CD4-positive, alpha-beta T cell treated with Interleukin-15 for 1 hour (primary cell): Measurements from ENCODE around the gene TGFBR3.

Source experiments
- DNase-seq: peaks from one replicate; pipeline ENCODE4 v3.0.0-alpha.2; 2020

Gene TGFBR3

DNA sequence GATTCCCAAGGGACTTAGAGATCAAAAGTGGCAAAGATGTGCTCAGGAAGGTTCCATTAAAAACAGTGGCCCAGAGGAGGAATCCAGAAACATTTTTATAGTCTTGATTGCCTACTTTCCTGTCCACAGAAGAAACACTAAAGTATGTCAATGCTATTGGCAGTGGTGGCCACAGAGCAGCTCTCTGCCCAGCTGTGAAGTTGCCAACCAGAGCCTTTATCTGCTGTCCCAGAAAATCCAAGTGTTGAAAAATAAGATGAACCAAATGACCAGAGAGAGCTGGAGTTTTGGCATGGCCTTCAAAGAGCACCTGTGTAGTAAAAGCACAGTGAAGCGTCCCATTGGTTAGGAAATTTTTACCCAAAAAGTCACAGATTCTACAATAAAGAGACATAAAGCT lies 181.2 kb downstream of the TGFBR3 start:
- no peak for DNase-seq

DNA sequence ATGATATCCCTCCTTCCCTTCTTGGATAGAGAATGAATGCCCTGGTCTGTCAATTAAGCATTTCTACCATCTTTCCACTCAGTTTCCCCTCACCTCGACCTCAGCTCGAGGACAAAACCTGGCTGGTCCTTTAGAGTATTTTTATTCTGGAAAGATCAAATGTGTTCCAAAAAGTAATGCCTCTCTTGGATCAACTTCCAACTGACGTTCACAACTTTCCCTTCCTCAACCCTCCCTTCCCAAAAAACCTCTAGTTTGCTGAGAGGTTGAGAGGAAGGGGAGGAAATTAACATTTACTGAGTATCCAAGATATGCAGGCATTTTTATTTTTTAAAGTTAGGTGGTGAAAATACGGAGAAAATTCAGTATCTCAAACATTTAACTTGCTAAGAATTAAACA lies 182.9 kb downstream of the TGFBR3 start:
- no peak for DNase-seq

DNA sequence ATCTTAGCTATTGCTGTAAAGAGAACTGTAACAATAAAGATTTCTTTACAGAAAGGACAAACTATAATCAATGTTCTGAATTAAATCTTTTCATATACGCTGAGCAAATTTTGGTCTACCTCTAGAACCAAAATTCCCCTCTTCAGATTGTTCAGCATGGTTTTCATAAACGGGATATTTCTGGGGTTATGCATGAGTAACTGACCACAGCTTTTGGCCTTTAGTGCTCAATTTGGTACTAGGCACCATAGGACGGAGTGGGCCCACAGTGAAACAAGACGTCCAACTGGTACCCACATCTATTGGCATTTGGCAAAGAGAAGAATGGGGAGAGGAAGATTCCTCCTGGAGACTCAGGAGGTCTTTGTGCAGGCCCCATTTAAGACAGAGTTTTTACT lies 184.5 kb downstream of the TGFBR3 start:
- no peak for DNase-seq

DNA sequence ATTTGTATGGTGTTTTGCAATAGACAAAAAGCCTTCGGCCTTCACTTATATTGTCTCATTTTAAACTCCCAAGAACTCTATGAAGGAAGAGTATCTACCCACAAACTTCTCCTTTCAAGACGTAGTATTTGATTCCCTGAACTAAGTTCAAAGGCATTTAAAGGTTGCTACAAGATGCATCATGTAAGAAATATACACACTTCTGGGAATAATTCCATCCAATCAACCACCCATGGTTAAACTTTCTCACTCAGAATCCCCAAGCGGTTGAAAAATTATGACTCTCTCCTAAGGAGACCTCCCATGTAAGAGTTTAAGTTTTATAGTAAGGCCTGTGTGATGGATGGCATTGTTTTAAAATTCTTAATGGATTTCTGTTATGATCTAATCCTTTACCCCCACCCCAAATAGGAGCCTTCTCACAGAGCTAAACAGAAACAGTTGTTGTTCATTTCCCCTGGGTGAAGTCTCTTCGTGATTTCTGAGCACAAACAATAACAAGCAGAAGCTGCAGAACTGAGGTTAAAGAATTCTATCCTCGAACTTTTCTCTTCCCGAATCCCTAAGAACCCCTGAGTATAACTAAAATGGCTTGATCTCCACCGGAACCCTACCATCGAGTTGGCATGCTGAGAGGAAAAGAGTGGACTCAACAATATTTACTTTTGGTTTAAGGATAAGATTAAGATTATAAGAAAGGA lies 185.0 kb downstream of the TGFBR3 start:
- DNase-seq: no peak

DNA sequence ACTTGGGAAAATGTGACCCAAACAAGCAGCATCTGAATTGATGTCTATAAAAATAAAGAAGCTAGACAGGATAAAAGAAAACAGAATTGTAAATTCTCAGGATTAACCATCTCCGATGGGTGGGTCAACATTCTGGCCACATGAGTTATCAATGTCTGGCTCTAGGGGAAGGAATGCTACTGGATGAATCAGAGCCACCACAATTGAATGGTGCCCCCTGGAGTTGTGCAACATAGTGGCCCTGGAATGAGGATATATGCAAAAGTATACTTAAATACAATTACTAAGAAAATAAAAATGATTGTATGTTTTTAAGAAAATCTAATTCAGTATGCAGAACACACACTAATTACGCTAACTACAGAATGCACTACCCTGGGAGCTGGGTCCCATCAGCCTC lies 185.6 kb downstream of the TGFBR3 start:
- no peak for DNase-seq

DNA sequence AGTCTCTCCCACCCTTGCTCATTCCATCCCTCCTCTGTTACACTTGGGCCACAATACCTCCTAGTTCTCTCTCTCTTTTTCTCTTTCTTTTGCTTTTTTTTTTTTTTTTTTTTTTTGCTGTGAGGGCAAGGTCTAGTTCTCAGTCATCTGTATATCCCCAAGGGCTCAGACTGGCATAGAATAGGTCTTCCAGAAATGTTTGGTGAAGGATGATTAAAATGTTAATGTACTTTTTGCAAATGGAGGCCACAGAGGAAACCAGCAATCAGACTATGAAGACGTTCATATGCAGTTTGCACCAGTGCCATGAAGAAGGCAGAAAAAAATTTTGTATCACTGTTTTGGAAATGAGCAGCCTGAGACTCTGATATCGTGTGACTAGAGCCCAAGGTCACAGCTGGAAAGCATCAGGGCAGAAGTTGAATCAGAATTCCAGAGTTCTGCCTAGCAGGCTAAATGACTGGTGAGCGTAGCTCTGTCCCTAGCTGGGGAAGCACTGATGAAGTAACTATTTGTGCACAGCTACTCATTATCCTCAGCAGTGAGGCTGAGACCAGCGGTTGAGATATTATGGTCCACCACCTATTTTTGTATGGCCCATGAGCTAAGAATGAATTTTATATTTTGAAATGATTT lies 186.5 kb downstream of the TGFBR3 start:
- DNase-seq: no peak

DNA sequence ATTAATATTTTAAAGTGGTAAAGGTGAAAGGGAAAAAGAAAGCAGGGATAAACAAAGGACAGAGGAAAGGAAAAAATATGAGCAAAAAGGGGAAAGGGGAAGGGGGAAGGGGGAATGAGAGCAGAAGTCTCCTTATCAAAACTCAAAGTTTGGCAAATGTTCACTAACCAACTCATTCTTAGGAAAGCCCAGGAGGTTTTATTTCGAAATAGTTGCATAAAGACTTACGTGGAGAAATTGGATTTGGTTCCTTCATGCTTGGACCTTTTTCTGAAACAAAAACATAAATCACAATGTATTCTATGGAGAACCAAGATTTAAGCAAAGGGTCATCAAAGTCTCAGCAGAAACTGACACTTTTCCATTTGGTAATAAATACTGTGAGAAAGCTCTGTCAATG lies 188.1 kb downstream of the TGFBR3 start:
- DNase-seq: no peak

DNA sequence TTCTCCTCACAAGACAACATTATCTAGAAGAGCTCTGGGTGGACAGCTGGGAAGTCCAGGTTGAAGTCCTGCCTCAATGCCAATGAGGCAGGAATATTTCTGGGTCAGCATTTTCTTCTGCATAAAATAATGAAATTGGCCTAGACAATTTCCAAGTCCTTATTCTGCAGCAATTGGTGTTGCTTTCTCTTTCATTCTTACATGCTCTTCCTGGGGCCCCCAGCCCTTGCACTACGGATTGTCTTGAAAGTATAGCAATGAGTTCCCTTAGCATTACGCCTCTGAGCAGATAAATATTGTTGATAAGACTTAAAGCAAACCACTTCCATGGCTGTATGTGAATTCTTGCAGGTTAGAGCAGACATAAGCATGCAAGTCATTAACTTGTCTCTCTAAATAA lies 188.5 kb downstream of the TGFBR3 start:
- peak; percentile 24 for DNase-seq

DNA sequence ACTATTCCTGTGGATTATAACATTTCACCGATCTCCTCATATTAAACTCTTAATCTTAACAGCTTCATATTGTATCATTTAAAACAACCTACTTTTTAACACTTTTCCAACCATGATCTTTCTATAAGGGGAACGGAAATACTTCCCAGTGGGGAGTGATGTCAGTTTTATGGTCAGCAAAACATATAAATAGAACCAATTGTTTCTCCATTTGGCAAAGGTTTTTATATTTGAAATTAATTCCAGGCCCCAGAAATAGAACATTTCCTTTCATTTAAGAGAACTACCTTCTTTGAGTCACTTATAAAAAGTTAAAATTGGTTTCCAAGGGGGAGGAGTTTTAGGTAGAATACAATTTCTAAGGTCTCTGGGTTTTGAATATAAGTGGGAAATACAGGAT lies 189.6 kb downstream of the TGFBR3 start:
- no peak for DNase-seq

DNA sequence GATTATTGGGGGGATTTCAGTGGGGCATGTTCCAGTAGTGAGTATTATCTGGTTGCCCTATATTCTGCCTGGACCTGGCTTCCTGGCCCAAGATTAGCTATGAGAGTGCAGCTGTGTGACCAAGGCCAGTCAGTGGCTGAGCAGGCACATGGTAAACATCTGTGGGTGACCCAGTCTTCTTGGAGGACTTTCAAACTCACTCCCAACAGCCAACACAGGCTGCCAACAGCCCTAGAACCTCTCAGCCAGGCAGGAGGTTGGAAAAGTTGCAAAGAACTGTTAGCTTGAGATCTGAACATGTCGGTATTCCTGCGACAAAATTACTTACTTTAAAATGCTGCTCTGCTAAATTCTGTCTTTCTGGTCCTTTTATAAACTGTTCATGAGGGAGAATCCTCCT lies 192.4 kb downstream of the TGFBR3 start:
- DNase-seq: no peak

DNA sequence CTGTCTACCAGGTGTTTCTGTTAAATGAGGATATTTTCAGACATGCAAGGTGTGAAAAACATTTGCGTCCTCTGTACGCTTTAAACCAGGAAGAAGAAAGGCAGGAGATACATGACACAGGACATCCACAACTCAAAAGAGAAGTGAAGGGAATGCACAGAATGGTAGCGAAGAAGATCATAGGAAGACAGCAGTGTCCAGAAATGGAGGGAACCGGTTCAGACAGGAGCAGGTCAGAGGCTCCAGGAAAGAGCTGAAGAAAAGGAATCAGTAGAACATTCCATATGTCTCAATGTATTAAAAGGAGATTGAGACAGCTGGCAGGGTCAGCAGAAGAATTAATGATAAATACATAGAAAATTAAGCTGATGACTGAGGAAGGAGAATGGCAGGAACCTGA lies 194.4 kb downstream of the TGFBR3 start:
- DNase-seq: no peak

DNA sequence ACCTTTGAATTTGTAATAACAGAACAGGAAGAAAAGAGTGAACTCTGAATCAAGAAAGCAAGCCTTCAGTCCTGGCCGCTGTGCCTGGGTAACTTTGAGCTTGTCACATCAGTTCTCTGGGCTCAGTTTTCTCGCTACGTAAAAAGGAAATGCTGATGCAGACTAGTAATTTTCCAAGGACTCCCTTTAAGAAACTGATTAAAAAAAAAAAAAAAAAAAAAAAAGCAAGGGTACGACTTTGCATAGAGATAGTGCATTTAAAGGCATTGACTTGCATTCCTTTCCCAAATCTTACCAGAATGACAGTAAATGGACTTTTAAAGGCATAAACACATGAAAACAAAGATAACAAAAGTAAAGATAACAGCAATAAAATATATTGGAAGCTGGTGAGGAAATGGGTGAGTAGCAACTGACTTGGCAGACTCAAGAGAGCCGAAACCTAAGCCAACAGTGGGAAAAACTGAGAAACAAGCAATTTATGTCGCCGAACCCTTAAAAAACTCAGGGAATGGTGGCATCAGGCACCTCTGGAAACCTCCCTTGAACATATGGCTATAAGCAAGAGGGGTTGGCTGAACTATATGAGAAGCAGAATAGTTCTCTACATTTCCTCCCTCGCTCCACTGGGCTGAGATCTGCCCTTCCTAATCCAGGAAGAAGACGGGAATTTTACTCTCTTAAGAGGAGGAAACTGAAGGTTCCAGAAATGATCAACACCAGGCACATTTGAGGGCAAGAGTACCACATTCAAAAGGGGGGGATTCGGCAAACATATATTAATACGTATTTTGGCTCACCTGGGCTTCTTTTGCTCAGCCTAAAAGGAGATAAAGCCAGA lies 196.1 kb downstream of the TGFBR3 start:
- no peak for DNase-seq

DNA sequence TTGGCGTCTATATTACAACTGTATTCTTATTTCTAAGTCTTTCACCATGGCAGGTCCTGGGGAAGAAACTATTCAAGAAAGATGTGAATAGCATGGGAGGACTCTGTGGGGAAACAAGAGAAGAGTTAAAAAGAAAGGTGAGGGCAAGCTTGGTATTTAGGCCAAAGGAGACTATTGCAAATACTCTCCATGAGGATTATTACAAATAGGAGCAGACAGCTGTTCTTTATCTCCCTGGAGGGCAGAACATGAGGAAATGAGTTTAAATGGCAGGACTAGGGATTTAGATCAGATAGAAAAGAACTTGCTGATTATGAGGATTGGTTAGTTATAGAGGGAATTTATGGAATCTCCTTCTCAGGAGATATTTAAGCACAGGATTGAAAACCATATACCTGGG lies 198.5 kb downstream of the TGFBR3 start:
- no peak for DNase-seq

DNA sequence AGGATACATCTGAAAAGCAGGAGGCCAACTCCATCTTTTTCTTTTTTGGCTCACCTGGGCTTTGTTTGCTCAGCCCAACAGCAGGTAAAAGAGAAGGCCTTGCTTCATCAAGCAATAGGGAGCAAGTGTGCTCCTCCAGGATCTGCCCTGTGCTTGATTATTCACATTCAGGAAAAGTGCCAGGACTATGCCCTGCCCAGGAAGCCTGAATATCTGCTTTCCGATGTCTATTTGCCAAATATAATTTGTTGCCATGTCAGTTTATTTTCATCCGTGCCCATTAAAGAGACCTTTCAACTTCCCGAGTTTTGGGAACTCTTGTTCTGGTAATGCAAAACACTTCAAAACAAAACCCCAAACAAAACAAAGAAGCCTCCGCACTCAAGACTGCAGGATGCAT lies 200.0 kb downstream of the TGFBR3 start:
- no peak for DNase-seq

DNA sequence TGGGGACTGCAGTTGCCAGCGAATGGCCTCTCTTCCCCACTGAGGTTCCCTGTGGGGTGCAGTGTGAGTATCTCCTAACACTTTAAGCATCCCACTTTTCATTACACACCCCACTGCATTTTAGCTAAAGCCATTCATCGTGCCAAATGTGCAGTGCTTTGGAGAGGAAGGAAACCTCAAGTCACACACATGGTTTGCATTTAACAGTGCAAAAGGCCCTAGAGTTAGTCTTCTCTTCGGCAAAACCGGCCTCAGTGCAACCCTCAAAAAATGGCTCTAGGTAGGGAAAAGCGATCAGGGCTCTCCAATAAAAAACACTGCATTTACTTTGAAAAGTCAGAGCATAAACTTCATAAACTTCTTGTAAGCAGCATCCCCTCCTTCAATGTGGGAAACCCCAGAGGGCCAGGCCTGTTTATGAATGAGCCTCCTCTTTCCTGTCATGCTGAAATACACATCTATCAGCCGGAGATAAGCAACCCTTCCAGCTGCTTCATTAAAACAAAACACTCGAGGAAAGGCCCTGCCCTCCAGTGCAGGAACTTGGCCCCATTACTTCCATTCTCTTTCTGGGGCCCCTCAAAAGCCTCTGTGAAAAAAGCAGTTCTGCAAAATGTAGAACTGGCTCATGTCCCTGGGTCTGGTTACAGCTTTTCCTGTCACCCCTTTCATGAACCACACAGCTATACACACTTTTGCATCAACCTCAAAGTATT lies 201.3 kb downstream of the TGFBR3 start:
- DNase-seq: no peak

DNA sequence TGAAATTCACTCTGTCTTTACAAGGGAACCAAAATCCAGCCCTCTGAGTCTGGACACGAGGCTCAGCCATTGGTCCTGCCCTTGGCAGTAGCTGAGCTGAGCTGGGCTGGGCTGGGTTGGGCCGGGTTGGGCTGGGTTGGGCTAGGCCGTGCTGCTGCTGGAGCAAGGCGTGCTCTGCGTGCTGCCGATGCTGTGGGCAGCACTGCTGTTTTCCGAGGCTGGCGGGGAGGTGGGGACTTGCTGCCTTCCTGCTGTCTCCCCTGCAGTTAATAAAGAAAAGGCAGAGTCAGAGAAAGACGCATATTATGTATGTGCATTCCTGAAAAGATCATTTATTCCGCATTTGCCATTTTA lies 202.4 kb downstream of the TGFBR3 start:
- DNase-seq: no peak

DNA sequence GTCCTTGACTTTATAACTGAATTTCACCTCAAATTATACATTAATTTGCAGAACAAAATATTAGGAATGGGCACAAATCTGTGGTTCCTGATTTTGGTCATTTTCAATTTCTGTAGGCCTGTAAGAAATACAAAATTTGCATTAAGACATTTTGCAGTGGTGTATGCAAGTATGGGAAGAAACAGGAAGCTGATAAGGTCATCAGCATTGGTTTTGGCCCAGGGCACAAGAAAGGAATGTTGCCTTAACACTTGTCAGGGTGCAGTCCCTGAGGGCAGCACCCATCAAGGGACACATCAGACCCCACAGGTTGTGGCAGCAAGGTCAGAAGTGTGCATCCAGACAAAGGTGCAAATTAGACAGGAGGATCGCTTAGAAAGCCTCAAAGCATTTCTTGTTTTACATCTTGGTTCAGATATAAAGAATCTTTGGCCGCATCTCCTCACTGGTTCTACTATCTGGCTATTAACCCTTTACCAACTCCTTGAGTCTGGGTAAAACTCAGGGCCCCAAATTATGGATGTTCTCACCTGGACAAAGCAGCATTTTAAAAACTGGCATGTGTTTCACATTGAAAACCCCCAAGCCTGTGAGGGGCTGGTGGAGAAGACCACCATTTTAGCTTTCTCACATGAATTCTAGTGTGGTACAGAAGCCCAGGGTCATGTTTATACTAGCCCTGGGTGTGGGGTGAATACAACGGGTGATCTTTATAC lies 202.9 kb downstream of the TGFBR3 start:
- no peak for DNase-seq

DNA sequence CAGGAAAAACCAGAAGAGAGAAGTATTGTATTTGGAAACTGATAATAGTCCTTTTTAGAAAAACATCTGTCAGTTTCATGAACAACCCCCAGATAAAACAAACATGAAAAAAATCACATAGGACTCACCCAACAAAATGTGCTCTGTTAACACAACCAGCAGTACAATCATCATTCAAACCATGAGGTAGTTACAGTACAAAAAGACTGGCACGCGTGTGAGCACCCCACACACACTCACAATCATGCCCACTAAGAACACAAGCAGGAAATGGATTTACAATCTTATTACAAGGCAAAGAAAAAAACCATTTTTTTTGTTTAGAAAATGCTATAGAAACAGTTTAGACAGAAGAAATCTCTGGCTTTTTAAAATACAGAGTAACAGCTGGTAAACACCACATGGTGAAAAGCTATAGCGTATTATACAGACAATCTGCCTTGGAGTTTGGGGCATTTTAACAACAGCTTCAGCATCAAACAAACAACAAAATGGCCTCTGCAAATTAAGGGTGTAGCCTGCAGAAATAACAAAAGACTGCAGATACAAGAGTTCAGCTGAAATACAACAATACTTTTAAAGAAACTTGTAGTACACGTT lies 205.3 kb downstream of the TGFBR3 start:
- DNase-seq: no peak

DNA sequence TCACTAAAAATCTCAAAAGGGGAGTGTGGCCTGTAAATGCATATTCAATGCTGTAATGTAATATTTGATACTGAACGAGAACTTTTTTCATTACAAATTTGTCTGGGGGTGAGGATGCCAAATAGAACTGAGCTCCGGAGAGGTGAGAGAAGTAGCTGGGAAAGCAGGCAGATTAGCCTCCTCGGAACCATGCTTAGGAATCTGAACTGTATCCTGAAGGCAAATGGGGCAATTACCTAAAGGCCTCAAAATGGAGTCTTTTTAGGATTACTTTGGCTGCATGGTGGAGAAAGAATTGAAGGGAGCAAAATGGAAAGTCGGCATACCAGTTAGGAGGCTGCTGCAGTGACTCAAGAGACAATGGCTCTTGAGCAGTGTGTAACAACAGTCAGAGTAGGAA lies 206.5 kb downstream of the TGFBR3 start:
- DNase-seq: no peak

DNA sequence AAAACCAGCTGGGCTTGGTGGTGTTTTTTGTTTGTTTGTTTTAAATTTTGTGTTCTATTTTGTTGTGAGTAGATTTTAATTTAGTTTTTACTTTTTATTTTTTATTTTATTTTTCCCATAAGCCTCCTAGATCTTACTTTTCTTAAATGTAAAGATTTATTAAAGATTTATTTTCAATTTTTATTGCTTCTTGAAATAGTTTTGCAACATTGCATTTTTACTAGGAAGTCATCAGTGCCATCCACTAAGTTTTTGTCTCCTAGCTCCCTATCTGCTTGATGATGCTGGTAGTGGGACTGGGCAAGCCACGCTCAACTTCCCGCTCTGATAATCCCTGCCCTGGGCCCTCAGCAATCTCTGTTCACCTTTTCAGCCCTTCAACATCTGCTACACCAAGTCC lies 209.9 kb downstream of the TGFBR3 start:
- no peak for DNase-seq

DNA sequence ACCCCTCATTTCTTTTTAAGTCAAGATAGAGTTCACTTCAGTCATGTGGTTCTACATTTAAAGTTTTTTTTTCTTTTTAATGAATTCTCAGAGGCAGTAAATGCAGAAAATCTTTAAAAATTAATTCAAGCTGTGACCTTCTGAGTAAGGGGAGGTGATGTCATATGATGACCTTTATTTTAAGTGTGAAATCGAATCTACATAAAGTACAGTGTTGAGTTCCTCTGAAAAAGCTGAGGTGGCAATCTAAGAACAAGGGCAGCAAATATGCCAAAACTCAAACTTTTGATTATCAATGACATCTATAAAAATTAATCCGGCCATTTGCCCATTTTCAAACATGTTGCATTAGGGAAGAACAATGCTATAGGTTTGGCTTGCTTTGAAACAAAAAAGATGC lies 211.8 kb downstream of the TGFBR3 start:
- no peak for DNase-seq

DNA sequence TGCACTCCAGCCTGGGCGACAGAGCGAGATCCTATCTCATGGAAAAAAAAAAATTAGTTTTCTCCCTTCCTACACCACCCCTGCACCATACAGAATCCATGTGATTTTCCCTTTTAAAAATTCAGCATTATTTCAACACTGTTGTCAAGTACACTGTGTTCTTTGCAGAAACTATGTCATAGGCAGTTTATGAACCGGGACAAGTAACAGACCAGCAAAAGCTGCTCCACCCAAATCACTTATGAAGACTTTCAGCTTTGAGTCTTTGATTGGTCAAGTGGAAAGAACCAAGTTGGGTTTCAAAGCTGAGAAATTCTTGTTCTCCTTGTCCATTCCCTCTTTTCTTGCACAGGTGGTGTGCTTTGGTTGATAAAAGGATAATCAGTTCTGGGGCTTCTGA lies 212.3 kb downstream of the TGFBR3 start:
- DNase-seq: no peak
